GM19099 (cell line): Measurements from ENCODE around the gene ZFP69B.

Experiments
- POLR2A ChIP-seq: IDR thresholded peaks from 3 replicates; pipeline ENCODE4 v1.6.1; 2011; ENCODE audit warnings: low read depth; ENCODE audit not compliant: insufficient read length; ENCODE audit errors: extremely low read depth

Gene ZFP69B

DNA sequence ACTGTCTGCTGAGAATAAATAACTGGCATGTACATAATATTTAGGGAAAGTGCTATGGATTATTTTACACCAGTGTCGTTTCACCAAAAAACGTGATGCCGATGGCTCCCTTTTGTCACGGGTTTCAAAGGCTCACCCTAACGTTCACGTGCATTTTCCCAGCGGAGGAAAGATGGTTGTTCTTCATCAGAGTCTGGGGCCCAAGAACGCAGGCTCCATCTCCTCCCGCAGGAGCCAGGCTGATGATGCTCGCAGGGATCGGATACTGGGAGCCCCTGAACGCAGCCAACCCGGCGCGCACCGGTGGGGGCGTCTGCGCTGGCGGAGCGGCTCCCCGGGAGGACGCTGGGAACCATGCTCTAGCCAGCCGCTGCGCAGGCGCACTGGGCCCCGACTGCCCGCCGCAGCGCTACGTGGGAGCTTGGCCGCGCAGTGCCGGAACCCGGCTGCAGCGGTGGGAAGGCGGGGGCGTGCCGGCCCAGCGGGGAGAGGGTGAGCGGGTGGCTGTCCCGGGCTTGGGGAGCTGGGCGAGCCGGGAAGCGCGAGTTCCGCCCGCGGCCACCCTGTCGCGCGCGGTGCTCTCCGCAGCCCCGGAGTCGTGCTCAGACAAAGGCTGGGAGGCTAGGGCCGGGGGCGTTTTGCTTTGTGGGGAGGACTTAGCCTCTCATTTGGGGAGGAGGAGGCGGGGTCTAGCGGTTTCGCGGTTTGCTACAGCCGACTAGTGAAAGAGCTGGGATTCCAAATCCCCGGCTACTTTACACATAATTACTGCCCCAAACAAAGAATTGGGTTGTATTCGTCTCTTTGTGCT is at the start of gene ZFP69B:
Gene ZFP69B (plus strand): TSS at position 793 of the 811 bp plus-strand sequence. CDS start 486 bp downstream, outside the sequence.
- peak; percentile 74 for TF ChIP-seq POLR2A

DNA sequence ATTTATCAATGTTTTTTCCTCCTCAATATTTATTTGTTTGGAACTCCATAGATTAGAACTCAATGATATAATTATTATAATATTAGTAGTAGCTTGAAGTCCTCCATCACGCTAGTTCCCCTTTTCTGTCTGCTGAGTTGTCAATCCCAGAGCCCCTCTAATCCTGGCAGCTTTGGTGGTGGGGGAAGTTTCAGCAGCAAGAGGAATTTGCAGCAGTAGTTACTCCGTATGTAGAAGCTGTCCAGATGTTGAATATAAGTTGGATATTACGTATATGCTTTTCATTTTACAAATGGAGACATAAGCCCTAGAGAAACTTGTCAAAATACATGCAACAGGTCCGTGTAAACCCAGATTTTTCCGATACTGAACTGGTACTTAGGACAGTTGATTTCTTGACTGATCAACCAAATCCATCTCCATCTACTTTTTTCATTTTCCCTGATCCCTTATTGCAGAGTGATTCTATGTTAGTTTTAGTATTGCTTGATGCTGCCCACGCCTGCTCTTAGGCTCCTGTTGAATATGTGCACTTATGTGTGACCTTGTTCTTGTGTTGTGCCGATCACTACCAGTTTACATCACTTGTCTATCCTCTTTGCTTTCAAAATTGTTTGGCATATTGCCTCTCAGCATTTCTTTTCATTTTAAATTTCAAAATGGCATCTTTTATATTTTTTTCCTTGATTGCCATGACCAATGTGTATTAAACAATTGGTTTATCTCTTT is 48.6 kb upstream of the ZFP69B start:
- TF ChIP-seq POLR2A, result no peak

DNA sequence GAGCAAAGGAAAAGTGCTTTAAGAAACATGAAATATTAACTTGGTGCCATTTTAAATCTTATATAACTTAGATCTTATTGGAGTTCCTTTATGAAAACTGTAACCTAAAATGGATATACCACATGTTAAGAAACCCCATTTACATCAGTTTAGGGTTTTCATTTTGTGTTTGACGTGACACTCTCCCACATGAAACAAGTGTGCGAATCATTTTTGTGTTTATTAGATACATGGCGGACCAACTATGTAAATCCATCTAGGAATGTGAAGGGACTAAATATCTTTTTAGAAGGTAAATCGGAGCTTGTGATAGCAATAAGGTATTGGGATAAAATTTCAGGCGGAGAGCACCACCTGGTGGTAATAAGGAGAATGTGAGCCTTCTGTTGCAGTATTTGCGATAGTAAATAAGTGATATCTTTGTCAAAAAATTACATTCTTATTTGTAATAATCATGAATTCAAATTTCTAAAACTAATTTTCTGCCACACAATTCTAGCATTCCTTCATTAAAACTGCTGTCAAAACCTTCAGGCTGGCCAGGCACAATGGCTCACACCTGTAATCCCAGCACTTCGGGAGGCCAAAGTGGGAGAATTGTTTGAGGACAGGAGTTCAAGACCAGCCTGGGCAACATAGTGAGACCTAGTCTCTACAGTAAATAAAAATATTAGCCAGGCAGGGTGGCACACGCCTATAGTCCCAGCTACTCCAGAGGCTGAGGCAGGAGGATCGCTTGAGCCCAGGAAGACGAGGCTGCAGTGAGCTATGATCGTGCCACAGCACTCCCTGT is 45.4 kb upstream of the ZFP69B start:
- no peak for TF ChIP-seq POLR2A

DNA sequence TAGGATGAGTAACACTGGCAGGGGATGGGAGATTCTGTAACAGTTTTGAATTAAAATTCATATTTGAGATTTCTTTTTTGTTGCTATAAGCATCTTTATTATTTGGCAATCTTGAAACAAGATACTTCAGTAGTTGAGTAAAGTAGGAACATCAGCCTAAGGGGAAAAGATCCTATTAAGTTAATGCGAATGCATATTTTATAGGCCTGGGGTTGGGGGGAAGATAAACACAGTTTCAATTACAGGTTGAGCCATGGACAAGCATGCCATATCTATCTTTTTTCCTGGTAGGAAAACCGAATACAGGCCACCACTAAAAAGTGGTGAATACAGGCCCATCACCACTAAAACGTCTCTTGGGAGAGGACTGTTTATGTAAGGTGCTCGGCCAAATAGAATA is 44.5 kb upstream of the ZFP69B start:
- TF ChIP-seq POLR2A, result no peak

DNA sequence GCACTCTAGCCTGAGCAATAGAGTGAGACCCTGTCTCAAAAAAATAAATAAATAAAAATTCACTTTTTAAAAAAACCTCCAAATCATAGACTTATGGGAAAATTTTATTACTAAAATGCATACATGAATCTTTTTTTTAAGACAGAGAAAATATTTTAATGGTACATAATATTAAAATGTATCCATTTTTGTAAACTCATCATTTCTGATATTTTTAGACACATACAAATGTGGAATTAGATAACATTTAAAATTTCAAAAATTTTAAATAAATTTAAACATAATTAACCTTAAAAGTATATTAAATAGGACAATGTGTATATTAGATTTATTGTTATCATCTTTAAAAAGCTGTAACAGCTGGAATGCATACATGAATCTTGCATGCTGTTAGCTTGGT is 42.8 kb upstream of the ZFP69B start:
- no peak for TF ChIP-seq POLR2A

DNA sequence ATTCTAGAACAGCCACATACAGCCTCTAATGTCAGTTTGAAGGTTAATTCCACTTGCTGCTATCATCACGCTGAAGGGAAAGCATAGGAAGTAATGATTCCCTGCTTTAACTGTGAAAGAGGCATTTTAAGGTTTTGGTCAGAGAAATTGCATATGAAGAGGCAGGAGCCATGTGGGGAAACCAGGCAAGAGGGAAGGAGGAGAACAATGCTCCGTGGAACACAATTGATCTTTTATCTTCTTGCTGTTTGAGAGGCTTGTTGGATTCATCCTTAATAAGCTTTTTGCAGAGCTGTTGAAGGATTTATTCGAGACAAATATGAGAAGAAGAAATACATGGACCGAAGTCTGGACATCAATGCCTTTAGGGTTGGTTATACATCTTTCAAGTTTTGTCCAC is 40.8 kb upstream of the ZFP69B start:
- TF ChIP-seq POLR2A, result no peak

DNA sequence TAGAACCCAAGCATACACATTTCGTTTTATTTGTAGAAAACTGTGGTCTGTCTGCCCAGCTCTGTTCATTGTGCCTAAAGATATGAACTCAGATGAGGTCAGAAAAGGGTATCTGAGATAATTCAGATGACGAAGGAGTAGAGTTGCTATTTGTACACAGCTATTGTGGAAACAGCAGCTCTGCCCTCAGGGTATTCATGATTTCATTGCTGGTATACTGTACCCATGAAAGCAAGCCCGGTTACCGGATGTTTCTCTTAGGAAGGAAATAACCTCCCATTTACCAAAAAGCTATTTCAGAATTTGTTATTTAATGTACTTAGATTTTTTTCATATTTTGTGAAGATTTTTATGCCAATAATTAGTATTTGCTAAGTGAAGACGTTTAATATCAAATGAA is 39.0 kb upstream of the ZFP69B start:
- no peak for TF ChIP-seq POLR2A

DNA sequence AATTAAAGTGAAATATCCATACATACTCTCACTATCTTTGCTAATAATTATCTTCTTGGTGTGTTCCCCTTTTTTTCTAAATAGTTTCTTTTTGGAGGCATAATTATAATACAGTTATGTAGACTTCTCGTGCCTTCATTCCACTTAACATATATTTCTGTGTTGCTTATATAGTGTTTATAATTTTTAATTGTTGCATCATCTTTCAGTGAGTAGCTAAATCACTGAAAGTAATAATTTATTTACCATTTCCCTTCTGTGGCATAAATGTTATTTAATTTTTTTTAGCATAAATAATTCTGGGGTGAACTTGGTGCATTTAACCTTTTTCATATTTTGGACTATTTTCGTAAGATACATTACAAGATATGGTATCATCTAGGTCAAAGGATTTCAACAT is 38.4 kb upstream of the ZFP69B start:
- TF ChIP-seq POLR2A, result no peak

DNA sequence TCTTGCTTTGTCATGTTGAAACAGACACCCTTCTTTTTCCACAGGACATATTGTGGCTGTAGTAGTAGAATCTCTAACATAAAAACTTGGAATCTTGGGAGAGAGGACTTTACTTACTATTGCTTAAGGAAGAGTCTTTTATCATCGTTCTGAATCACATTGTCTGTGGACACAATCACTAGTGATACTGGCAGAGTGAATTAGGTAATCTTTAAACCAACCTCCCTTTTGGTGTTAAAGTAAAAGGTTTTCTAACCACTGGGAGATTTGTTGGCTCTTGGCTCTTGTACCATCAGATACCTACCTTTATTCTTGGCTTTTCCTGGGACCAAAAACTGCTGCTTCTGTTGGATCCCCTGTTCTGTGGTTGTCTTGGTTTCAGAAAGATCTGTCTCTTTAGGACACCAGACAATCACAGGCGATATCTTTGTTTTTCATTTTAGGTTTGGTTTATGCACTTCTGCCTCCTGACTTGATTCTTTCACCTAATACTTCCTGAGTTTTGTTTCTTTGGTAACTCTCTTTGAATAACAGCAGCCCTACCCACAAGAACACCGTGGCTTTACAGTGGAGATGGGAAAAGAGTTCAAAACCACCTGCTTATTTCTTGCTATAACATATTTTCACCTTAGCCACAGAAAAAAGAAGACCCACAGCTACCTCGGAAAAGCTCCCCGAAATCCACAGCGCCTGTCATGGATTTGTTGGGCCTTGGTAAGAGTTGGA is 36.6 kb upstream of the ZFP69B start:
- TF ChIP-seq POLR2A, result no peak

DNA sequence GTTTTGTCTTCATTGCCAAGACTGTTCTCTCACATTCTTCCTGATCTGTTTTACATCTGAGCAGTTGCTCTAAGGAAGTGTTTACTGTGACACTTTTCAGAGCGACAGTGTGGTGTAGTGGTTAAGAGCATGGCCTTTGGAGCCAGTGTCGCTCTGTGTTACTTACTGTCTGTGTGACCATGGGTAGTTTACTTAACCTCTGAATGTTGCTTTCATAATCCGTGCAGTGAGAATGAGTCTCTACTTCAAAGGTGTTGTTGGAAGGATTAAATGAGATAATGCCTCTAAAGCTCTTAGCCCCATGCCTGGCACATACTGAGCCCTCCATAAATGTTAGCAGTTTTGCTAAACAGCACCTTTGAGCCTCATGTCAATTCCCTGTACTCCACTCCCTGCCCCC is 35.9 kb upstream of the ZFP69B start:
- no peak for TF ChIP-seq POLR2A

DNA sequence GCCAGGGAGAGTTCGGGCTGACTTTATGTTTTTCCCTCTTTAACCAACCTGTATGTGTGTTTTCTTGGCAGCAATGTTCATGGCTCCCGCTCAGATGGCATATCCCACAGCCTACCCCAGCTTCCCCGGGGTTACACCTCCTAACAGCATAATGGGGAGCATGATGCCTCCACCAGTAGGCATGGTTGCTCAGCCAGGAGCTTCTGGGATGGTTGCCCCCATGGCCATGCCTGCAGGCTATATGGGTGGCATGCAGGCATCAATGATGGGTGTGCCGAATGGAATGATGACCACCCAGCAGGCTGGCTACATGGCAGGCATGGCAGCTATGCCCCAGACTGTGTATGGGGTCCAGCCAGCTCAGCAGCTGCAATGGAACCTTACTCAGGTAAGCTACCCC is 33.6 kb upstream of the ZFP69B start:
- no peak for TF ChIP-seq POLR2A

DNA sequence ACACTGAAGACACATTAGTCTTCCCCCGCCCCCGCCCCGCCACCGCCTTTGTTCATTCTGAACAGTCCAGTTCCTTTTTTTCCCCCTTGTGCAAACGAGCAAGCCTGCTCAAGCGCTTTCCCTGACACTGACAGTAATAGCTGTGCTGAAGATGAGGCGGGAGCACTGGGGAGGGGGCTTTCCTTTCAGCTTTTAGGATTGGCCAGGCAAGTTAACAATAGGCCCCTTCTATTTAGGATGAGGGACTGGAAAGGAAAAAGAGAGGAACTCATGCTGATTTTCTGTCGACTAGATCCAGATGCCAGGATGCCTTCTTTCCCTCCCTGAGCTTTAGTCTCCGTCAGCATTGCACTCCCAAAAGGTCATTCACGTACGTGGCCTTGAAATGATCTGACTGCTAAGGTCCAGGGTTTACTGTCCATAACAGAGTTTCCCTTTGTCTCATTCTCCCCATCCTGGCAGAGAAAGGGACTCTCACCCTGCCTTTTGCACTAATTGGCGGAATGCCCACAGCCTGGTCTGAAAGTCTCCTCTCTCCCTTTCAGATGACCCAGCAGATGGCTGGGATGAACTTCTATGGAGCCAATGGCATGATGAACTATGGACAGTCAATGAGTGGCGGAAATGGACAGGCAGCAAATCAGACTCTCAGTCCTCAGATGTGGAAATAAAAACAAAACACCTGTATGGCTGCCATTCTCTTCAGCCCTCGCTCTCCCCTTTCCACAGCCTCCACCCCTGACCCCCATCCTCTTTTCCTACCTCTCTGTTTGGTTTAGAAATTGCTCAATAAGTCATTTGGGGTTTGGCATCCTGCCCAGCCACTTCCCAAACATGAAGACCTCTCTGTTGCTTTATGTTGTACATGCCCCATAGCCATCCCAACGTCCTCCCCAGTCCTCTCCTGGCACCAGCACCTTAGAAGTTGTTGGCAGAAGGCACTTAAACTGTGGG is 28.6 kb upstream of the ZFP69B start:
- no peak for TF ChIP-seq POLR2A

DNA sequence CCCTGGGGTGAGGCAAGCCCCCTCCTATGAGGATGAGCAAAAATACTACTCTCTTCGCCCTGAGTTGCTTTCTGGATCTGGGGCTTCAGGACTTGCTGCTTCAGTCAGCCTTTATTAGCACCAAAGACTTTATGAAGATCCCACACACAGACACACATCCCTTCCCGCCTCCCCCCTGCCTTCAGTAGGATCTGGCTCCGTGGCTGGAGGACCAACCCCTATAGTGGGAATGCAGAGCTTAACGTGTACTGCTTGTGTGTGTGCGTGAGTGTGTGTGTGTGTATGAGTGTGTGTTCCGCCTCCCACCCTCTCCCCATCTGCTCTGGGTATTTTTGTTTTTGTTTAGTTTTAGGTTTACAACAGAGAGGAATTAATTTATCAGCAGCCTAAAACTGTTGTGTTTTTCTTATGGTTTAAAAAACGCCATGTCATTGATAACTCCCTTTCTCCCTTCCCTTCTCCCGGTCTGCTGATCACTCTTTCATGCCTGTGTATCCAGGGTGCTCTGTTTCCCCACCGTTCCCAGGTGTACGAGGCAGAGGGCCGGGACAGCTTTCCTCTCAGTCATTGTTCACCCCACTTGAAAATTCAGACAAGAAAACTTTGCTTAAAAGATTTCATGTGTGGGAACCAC is 27.5 kb upstream of the ZFP69B start:
- TF ChIP-seq POLR2A, result no peak

DNA sequence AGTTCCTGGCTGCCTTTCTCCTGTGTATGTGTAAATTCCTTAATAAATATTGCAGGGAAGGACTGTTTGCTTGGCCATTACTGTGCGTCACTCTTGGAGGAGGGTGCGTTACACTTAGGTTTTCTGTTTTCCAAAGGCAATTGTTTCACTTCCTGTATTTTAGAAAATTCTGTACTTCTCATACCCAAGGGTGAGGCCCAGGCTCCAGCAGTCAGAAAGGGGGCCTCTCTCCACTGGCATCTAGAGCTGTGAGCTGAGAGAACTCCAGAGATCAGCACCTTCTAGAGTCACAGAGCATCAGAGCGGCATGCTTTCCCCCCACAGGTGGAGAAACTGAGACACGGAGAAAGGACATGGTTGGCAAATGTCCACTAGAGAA is 27.0 kb upstream of the ZFP69B start:
- no peak for TF ChIP-seq POLR2A
